HepG2 (cell line): ENCODE measurements around the gene PLD4. TPM values are rescaled to one million over a fixed set of nuclear protein-coding genes. Genes with fewer than 3 reads are reported as not detected.

Experiments
- ATAC-seq: fragments of 200-7000 bp; cut with Tn5 transposase; 3 replicates; pipeline ENCODE4 v1.9.1; 2020; ENCODE audit warnings: mild to moderate bottlenecking, moderate library complexity
- BruUV-seq: library from RNA; stranded (reverse); fragments of 400-500 nt; replicated peaks from 2 replicates; lab custom pipeline; 2021; lab: Mats Ljungman, UMichigan
- CTCF ChIA-PET: fragments of 300-600 bp; formaldehyde crosslinking; extraction: SDS; loops from one replicate; lab custom pipeline; 2021; ENCODE audit warnings: low total read pairs, inconsistent platforms, low intra/inter-chr PET ratio; lab: Yijun Ruan, JAX
- POLR2A ChIA-PET: fragments of 350-600 bp; sonication (Branson Sonifier 250); formaldehyde crosslinking; loops from one replicate; lab custom pipeline; 2020; ENCODE audit warnings: antibody characterized with exemption, inconsistent platforms; lab: Yijun Ruan, JAX
- DNase-seq: peaks from one replicate; pipeline ENCODE4 v3.0.0-alpha.2; 2015; ENCODE audit warnings: low spot score
- FAIRE-seq: peaks from 3 replicates; lab custom pipeline; 2011; peaks lifted over from hg19 to GRCh38; lab: Jason Lieb, UNC
- H2AFZ ChIP-seq: one replicate; pipeline ENCODE4 v1.6.1; 2011; ENCODE audit warnings: low read length, inconsistent platforms
- H3K27ac ChIP-seq: fragments of 300-600 bp; 3 replicates; pipeline ENCODE4 v1.8.0; 2011; ENCODE audit warnings: mixed run types, mild to moderate bottlenecking, mixed read lengths, low read length, inconsistent platforms; ENCODE audit not compliant: insufficient read depth; ENCODE audit errors: extremely low read length
- H3K27me3 ChIP-seq, 2 experiments: fragments of 200-600 bp in 1 of 2; 2 replicates in 1 of 2; 3 replicates in 1 of 2; pipeline versions ENCODE4 v1.6.0 to v1.8.0; 2011; ENCODE audit warnings: low read length in 2 of 2, mild to moderate bottlenecking in 2 of 2, moderate library complexity in 2 of 2, inconsistent platforms in 1 of 2; ENCODE audit not compliant: insufficient read depth in 2 of 2, control insufficient read depth in 1 of 2
- H3K36me3 ChIP-seq, 2 experiments: fragments of 200-600 bp in 1 of 2; replicated peaks in 1 of 2; 2 replicates in 1 of 2; 3 replicates in 1 of 2; pipeline versions ENCODE4 v1.5.1 to v1.8.0; 2011; ENCODE audit warnings: low read length in 2 of 2, inconsistent platforms in 1 of 2; ENCODE audit not compliant: insufficient read depth in 2 of 2, control insufficient read depth in 1 of 2
- H3K4me1 ChIP-seq: 2 replicates; pipeline ENCODE4 v1.5.1; 2012; ENCODE audit warnings: low read length, inconsistent platforms; ENCODE audit not compliant: insufficient read depth
- H3K4me2 ChIP-seq: 2 replicates; pipeline ENCODE4 v1.6.0; 2011; ENCODE audit warnings: low read depth, low read length, inconsistent platforms
- H3K4me3 ChIP-seq, 3 experiments: fragments of 200-600 bp in 1 of 3; sonication (generic), shearing (Covaris generic) in 1 of 3; replicated peaks in 1 of 3; 2 replicates each; pipeline ENCODE4 v1.5.1; 2011 to 2016; ENCODE audit warnings: low read length in 3 of 3, inconsistent platforms in 2 of 3, low read depth in 2 of 3, mild to moderate bottlenecking in 2 of 3, control low read depth in 1 of 3, mixed read lengths in 1 of 3; ENCODE audit not compliant: insufficient read depth in 1 of 3
- H3K79me2 ChIP-seq: one replicate; pipeline ENCODE4 v1.6.1; 2011; ENCODE audit warnings: low read length, inconsistent platforms; ENCODE audit not compliant: insufficient read depth
- H3K9ac ChIP-seq: 2 replicates; pipeline ENCODE4 v1.6.0; 2011; ENCODE audit warnings: mild to moderate bottlenecking, low read depth, low read length, inconsistent platforms; ENCODE audit not compliant: insufficient read depth
- H3K9me3 ChIP-seq: 2 replicates; pipeline ENCODE4 v1.5.1; 2012; ENCODE audit warnings: mild to moderate bottlenecking, low read length
- H4K20me1 ChIP-seq: 2 replicates; pipeline ENCODE4 v1.6.0; 2011; ENCODE audit warnings: inconsistent platforms, mild to moderate bottlenecking, low read length, moderate library complexity; ENCODE audit not compliant: insufficient read depth
- ATF1 ChIP-seq: IDR thresholded peaks from 2 replicates; pipeline ENCODE4 v1.6.1; 2016; ENCODE audit warnings: mild to moderate bottlenecking, control low read depth
- IRX3 ChIP-seq: sonication (generic); formaldehyde crosslinking; IDR thresholded peaks from 2 replicates; pipeline ENCODE4 v1.8.1; 2023; ENCODE audit warnings: mild to moderate bottlenecking, low read depth, missing genetic modification reagents, borderline replicate concordance
- NRL ChIP-seq: sonication (generic); formaldehyde crosslinking; IDR thresholded peaks from 2 replicates; pipeline ENCODE4 v1.5.0; 2020; ENCODE audit warnings: missing genetic modification reagents, mild to moderate bottlenecking, moderate library complexity, borderline replicate concordance
- PHB2 ChIP-seq: fragments of 450-650 bp; IDR thresholded peaks from 2 replicates; pipeline ENCODE4 v1.6.1; 2018; ENCODE audit not compliant: partially characterized antibody
- RCOR2 ChIP-seq: IDR thresholded peaks from 2 replicates; pipeline ENCODE4 v1.6.1; 2016; ENCODE audit warnings: missing biosample characterization, missing genetic modification reagents
- ZBTB20 ChIP-seq: sonication (generic); formaldehyde crosslinking; IDR thresholded peaks from 2 replicates; pipeline ENCODE4 v1.8.1; 2023; ENCODE audit warnings: missing genetic modification reagents, low read depth, mild to moderate bottlenecking, borderline replicate concordance
- ZNF224 ChIP-seq: sonication (generic); formaldehyde crosslinking; IDR thresholded peaks from 2 replicates; pipeline ENCODE4 v1.5.0; 2020; ENCODE audit warnings: mild to moderate bottlenecking, missing genetic modification reagents
- ZNF260 ChIP-seq: sonication (generic); formaldehyde crosslinking; IDR thresholded peaks from 2 replicates; pipeline ENCODE4 v1.4.0; 2020; ENCODE audit warnings: missing genetic modification reagents, low read depth, mild to moderate bottlenecking, borderline replicate concordance
- ZXDC ChIP-seq: sonication (generic); formaldehyde crosslinking; IDR thresholded peaks from 2 replicates; pipeline ENCODE4 v1.5.0; 2020; ENCODE audit warnings: mild to moderate bottlenecking, missing genetic modification reagents
- WGBS: methylation state at CpG from one replicate; pipeline ENCODE4 v1.1.6; 2017; ENCODE audit warnings: low lambda C conversion rate; 5-methylcytosine and 5-hydroxymethylcytosine counted together
- in situ Hi-C: cut with HindIII; loops from 2 replicates; pipeline ENCODE4 v1.10.0; 2017; ENCODE audit warnings: low pct_unique_long_range_greater_than_20kb; ENCODE audit not compliant: extremely low pct_ligation_motif_present
- intact Hi-C: fragments of 100-400 bp; cut with micrococcal nuclease; formaldehyde crosslinking; loops from one replicate; pipeline ENCODE4 v1.10.0; 2022; ENCODE audit not compliant: unreplicated experiment
- polyA plus RNA-seq, 8 experiments: library from polyadenylated mRNA; depleted of rRNA in 3 of 8; stranded (reverse) in 7 of 8; unstranded in 1 of 8; fragments of >200 nt; fragmentation: Illumina TruSeq in 4 of 8; extraction: Trizol in 4 of 8; gene quantifications; 2 replicates each; pipeline versions ENCODE4 v1.2.1 to v1.2.3, GENCODE V29; 2011 to 2016; ENCODE audit warnings: low read depth in 4 of 8, missing spikeins in 1 of 8, mixed read lengths in 1 of 8; ENCODE audit not compliant: insufficient read depth in 1 of 8
- total RNA-seq, 5 experiments: library from RNA; depleted of rRNA; stranded (reverse); fragments of >200 nt; fragmentation: Illumina TruSeq; extraction: Trizol; gene quantifications; 2 replicates each; pipeline ENCODE4 v1.2.3, GENCODE V29; 2016; ENCODE audit warnings: low read depth in 1 of 5
- TF ChIP-seq, protein P1 (sequence below): sonication (generic); formaldehyde crosslinking; IDR thresholded peaks from 2 replicates; pipeline ENCODE4 v1.4.0; 2020; ENCODE audit warnings: mild to moderate bottlenecking, missing genetic modification reagents
- TF ChIP-seq, protein P2 (sequence below): sonication (generic); formaldehyde crosslinking; IDR thresholded peaks from 2 replicates; pipeline ENCODE4 v1.5.1; 2020; ENCODE audit warnings: missing genetic modification reagents, mild to moderate bottlenecking, borderline replicate concordance
- TF ChIP-seq, protein P3 (sequence below): sonication (generic); formaldehyde crosslinking; IDR thresholded peaks from 2 replicates; pipeline ENCODE4 v1.4.0; 2020; ENCODE audit warnings: missing genetic modification reagents, borderline replicate concordance

PLD4 gene
- total and polyA plus RNA-seq, 2 of the 13 experiments (the other 11 are each of a cell fraction or from before 2014, with no cell fraction given): not detected

GRCh38 chr14:104937694-104938365, 13.2 kb downstream of the PLD4 start (continued):
- TF ChIP-seq, protein P1, sequence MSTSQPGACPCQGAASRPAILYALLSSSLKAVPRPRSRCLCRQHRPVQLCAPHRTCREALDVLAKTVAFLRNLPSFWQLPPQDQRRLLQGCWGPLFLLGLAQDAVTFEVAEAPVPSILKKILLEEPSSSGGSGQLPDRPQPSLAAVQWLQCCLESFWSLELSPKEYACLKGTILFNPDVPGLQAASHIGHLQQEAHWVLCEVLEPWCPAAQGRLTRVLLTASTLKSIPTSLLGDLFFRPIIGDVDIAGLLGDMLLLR: no peak
- no peak for TF ChIP-seq ATF1 (CRISPR knock-in tag)
- no peak for TF ChIP-seq ZXDC (CRISPR knock-in tag)
- no peak for TF ChIP-seq RCOR2 (CRISPR knock-in tag)
- no peak for TF ChIP-seq NRL (CRISPR knock-in tag)
- TF ChIP-seq ZNF260 (CRISPR knock-in tag): no peak

DNA sequence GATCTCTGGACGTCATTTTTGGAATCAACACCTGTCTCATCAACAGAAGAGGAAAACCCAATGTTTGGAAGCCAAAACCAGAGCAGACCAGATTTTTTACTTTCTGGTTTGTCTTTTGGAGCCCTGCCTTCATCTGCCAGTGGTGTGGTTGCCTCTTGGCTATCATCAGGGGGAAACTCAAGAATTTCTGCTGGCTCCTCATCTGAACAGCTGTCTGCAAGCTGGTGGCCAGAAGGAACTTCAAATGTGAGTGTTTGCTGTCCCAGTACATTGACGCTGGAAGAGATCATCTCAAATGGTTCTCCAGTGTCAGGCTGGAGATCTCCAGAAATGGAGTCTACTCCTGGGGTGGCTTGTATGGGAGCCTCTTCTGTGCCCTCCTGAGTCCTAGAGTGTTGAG, 13.8 kb downstream of the PLD4 start:
- H3K4me3 ChIP-seq: no peak overlapping the region
- H3K36me3 ChIP-seq: no peaks in the 10 kb centered on the region
- H3K9me3 ChIP-seq: no peaks in the 10 kb centered on the region
- FAIRE-seq (no peak), ATAC-seq (no peak), DNase-seq (no peak)
- intact Hi-C loops (no loop called here), in situ Hi-C loops (no loop called here)
- H4K20me1 ChIP-seq: no peaks in the 10 kb centered on the region
- WGBS: 0% methylated on average over 1 of the region's 2 CpGs
- no peak overlapping the region for H2AFZ ChIP-seq
- H3K27me3 ChIP-seq: peaks cover 8 to 84% of the 10 kb centered on the region in 2 experiments
- CTCF ChIA-PET: no interaction called here
- H3K4me2 ChIP-seq: no peak overlapping the region
- BruUV-seq: no TSS peak
- POLR2A ChIA-PET: no interaction called here
- H3K9ac ChIP-seq: no peak overlapping the region
- no peaks in the 10 kb centered on the region for H3K79me2 ChIP-seq
- H3K4me1 ChIP-seq: no peaks in the 10 kb centered on the region
- H3K27ac ChIP-seq: no peak overlapping the region
- TF ChIP-seq PHB2 (no peak), ZNF224 (CRISPR knock-in tag) (no peak), ZBTB20 (no peak), IRX3 (CRISPR knock-in tag) (no peak)
- TF ChIP-seq, protein P2, sequence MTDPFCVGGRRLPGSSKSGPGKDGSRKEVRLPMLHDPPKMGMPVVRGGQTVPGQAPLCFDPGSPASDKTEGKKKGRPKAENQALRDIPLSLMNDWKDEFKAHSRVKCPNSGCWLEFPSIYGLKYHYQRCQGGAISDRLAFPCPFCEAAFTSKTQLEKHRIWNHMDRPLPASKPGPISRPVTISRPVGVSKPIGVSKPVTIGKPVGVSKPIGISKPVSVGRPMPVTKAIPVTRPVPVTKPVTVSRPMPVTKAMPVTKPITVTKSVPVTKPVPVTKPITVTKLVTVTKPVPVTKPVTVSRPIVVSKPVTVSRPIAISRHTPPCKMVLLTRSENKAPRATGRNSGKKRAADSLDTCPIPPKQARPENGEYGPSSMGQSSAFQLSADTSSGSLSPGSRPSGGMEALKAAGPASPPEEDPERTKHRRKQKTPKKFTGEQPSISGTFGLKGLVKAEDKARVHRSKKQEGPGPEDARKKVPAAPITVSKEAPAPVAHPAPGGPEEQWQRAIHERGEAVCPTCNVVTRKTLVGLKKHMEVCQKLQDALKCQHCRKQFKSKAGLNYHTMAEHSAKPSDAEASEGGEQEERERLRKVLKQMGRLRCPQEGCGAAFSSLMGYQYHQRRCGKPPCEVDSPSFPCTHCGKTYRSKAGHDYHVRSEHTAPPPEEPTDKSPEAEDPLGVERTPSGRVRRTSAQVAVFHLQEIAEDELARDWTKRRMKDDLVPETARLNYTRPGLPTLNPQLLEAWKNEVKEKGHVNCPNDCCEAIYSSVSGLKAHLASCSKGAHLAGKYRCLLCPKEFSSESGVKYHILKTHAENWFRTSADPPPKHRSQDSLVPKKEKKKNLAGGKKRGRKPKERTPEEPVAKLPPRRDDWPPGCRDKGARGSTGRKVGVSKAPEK: no peak
- TF ChIP-seq, protein P3, sequence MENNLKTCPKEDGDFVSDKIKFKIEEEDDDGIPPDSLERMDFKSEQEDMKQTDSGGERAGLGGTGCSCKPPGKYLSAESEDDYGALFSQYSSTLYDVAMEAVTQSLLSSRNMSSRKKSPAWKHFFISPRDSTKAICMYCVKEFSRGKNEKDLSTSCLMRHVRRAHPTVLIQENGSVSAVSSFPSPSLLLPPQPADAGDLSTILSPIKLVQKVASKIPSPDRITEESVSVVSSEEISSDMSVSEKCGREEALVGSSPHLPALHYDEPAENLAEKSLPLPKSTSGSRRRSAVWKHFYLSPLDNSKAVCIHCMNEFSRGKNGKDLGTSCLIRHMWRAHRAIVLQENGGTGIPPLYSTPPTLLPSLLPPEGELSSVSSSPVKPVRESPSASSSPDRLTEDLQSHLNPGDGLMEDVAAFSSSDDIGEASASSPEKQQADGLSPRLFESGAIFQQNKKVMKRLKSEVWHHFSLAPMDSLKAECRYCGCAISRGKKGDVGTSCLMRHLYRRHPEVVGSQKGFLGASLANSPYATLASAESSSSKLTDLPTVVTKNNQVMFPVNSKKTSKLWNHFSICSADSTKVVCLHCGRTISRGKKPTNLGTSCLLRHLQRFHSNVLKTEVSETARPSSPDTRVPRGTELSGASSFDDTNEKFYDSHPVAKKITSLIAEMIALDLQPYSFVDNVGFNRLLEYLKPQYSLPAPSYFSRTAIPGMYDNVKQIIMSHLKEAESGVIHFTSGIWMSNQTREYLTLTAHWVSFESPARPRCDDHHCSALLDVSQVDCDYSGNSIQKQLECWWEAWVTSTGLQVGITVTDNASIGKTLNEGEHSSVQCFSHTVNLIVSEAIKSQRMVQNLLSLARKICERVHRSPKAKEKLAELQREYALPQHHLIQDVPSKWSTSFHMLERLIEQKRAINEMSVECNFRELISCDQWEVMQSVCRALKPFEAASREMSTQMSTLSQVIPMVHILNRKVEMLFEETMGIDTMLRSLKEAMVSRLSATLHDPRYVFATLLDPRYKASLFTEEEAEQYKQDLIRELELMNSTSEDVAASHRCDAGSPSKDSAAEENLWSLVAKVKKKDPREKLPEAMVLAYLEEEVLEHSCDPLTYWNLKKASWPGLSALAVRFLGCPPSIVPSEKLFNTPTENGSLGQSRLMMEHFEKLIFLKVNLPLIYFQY (CRISPR knock-in tag): no peak
